ENCODE data around the gene MAPRE2.

Gene MAPRE2

GRCh38 chr18:35189510-35189909 lies 148.3 kb downstream of the MAPRE2 start:
- H3K9ac ChIP-seq (ENCODE audit: low read length): no peak overlapping the region
- no peaks in the 10 kb centered on the region for H3K27me3 ChIP-seq (ENCODE audit: insufficient read depth, low read length)
- TF ChIP-seq EZH2 (IDR thresholded peaks at IDR 0.05; ENCODE audit: borderline replicate concordance, low read length) (no peak), CTCF (IDR thresholded peaks at IDR 0.05; ENCODE audit: low read length) (no peak)
- H3K9me2 ChIP-seq (ENCODE audit: low read depth, low read length): no peaks in the 10 kb centered on the region
- no peaks in the 10 kb centered on the region for H3K4me1 ChIP-seq (ENCODE audit: insufficient read depth, low read length, severe bottlenecking)
- H3K4me2 ChIP-seq (ENCODE audit: low read length): no peak overlapping the region
- no peaks in the 10 kb centered on the region for H3K79me2 ChIP-seq (ENCODE audit: insufficient read depth, low read length)
- no peak overlapping the region for H3K27ac ChIP-seq (ENCODE audit: low read depth, low read length, poor library complexity, severe bottlenecking)
- H2AFZ ChIP-seq (ENCODE audit: low read length): no peak overlapping the region
- H3K4me3 ChIP-seq (ENCODE audit: low read depth, low read length, poor library complexity, severe bottlenecking): no peak overlapping the region
- H3F3A ChIP-seq (ENCODE audit: insufficient read depth, low read length): no peaks in the 10 kb centered on the region
- no peaks in the 10 kb centered on the region for H3K9me3 ChIP-seq (ENCODE audit: low read length)
- no peaks in the 10 kb centered on the region for H3K36me3 ChIP-seq (ENCODE audit: insufficient read depth, low read length)
- H4K20me1 ChIP-seq (ENCODE audit: insufficient read depth, low read length): no peaks in the 10 kb centered on the region

- no peaks in the 10 kb centered on the region for H4K20me1 ChIP-seq (ENCODE audit: insufficient read depth, low read length)
- H3K79me2 ChIP-seq (ENCODE audit: insufficient read depth, low read length): no peaks in the 10 kb centered on the region
- H3K9ac ChIP-seq (ENCODE audit: low read length): no peak overlapping the region
- no peak overlapping the region for H3K27ac ChIP-seq (ENCODE audit: low read depth, low read length, poor library complexity, severe bottlenecking)
- H3K9me3 ChIP-seq (ENCODE audit: low read length): no peaks in the 10 kb centered on the region
- H3K4me2 ChIP-seq (ENCODE audit: low read length): no peak overlapping the region
- no peaks in the 10 kb centered on the region for H3F3A ChIP-seq (ENCODE audit: insufficient read depth, low read length)
- no peaks in the 10 kb centered on the region for H3K27me3 ChIP-seq (ENCODE audit: insufficient read depth, low read length)
- no peaks in the 10 kb centered on the region for H3K4me1 ChIP-seq (ENCODE audit: insufficient read depth, low read length, severe bottlenecking)
- TF ChIP-seq EZH2 (IDR thresholded peaks at IDR 0.05; ENCODE audit: borderline replicate concordance, low read length) (no peak), CTCF (IDR thresholded peaks at IDR 0.05; ENCODE audit: low read length) (no peak)
- no peaks in the 10 kb centered on the region for H3K9me2 ChIP-seq (ENCODE audit: low read depth, low read length)
- H3K36me3 ChIP-seq (ENCODE audit: insufficient read depth, low read length): no peaks in the 10 kb centered on the region
- H3K4me3 ChIP-seq (ENCODE audit: low read depth, low read length, poor library complexity, severe bottlenecking): no peak overlapping the region
- no peak overlapping the region for H2AFZ ChIP-seq (ENCODE audit: low read length)
These were observed 149.9 kb downstream of the MAPRE2 start for GRCh38 chr18:35190948-35191697.

GRCh38 chr18:35191698-35192025 lies 150.4 kb downstream of the MAPRE2 start:
- Histone ChIP-seq H4K20me1 (ENCODE audit: insufficient read depth, low read length) (no peaks in the 10 kb centered on the region), H3F3A (ENCODE audit: insufficient read depth, low read length) (no peaks in the 10 kb centered on the region), H3K9me3 (ENCODE audit: low read length) (no peaks in the 10 kb centered on the region), H3K4me3 (ENCODE audit: low read depth, low read length, poor library complexity, severe bottlenecking) (no peak overlapping the region), H2AFZ (ENCODE audit: low read length) (no peak overlapping the region), H3K27me3 (ENCODE audit: insufficient read depth, low read length) (no peaks in the 10 kb centered on the region), H3K36me3 (ENCODE audit: insufficient read depth, low read length) (no peaks in the 10 kb centered on the region), H3K4me1 (ENCODE audit: insufficient read depth, low read length, severe bottlenecking) (no peaks in the 10 kb centered on the region), H3K27ac (ENCODE audit: low read depth, low read length, poor library complexity, severe bottlenecking) (no peak overlapping the region), H3K9ac (ENCODE audit: low read length) (no peak overlapping the region), H3K79me2 (ENCODE audit: insufficient read depth, low read length) (no peaks in the 10 kb centered on the region), H3K4me2 (ENCODE audit: low read length) (no peak overlapping the region), H3K9me2 (ENCODE audit: low read depth, low read length) (no peaks in the 10 kb centered on the region)
- TF ChIP-seq EZH2 (IDR thresholded peaks at IDR 0.05; ENCODE audit: borderline replicate concordance, low read length) (no peak), CTCF (IDR thresholded peaks at IDR 0.05; ENCODE audit: low read length) (no peak)

Data from OCI-LY1 (cell line).